Activated CD4-positive, CD25-positive, alpha-beta regulatory T cell treated with anti-CD3 and anti-CD28 coated beads, Interleukin-2, amount 50 U/mL, for 24 hours (primary cell): ENCODE results near the gene ETV3L.
"Not testable (repeated sequence)": the region's sequence is repeated elsewhere in the genome, so short reads cannot be mapped to it uniquely, and the experiment has no call there.

Experiments
- ATAC-seq, 2 donors: fragments of 150-1000 bp; cut with Tn5 transposase; one replicate each; pipeline ENCODE4 v1.10.0; 2021; ENCODE audit warnings: mild to moderate bottlenecking in 1 of 2, moderate library complexity in 1 of 2

ETV3L gene

DNA sequence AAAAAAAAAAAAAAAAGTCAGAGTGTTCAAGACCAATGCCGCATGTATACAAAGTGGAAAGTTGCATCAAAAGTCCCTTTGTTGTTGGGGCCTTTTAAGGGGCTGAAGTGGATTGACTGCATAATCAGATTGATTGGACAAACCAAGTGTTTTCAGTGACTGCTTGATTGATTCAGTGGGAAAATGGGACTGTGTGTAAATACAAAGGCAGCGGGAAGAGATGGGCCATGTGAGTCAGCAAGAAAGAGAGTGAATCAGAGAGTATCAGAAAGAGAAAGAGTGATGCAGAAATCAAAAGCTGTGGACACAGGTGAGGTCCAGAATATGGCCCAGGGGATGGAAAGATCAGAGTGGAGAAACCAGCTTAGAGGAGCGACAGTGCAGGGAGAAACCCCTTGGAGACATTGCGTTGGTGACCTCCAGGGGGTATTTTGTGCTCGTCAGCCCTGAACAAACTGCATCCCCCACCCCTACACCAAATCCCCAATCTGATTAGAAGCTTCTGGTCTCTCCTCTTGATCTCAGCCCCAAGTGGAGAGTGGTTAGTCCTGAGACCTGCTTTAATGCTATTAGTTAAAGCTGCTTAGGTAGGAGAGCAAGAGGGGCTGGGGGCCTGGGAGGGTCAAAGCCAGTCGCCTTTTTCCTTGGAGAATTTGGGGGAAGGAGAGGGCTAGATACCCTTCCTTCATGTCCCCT is 5.1 kb upstream of the ETV3L start:
- ATAC-seq: no peak

DNA sequence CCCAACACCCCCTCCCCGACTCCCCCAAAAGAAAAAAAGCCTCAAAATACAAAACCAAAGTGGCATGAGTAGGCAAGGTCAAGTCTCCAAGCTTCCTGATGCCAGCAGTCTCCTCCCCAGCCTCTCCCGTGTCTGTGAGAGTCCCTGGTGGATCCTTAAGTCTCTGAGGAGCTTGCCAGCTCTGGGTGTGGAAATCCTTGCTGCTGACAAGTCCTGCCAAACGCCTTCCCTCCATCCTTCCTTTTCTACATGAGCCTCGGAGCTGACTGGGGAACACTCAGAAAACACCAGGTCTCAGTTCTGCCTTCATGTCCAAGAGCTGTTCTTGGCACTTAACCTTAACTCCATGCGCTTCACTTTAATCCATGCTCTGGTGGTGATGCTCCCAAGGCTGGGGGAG is 3.7 kb upstream of the ETV3L start:
- no peak for ATAC-seq

DNA sequence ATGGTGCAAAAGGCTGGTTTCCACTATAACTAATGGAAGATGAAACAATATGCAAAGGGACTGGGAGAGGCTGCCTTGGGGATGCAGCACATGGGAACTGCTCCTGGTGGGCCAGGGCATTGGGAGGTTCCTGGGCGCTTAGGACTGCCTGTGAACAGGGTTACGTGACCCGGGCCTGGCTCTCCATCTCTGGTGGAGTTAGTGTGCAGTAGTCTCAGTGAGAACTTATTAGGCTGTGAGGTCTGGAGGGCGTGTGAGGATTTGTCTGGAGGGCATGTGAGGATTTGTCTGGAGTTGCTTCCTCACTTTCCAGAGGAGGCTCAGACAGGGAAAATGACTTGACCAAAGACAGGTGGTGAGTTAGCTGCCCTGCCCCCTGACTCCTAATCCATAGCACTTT is 1.5 kb upstream of the ETV3L start:
- ATAC-seq: no peak

DNA sequence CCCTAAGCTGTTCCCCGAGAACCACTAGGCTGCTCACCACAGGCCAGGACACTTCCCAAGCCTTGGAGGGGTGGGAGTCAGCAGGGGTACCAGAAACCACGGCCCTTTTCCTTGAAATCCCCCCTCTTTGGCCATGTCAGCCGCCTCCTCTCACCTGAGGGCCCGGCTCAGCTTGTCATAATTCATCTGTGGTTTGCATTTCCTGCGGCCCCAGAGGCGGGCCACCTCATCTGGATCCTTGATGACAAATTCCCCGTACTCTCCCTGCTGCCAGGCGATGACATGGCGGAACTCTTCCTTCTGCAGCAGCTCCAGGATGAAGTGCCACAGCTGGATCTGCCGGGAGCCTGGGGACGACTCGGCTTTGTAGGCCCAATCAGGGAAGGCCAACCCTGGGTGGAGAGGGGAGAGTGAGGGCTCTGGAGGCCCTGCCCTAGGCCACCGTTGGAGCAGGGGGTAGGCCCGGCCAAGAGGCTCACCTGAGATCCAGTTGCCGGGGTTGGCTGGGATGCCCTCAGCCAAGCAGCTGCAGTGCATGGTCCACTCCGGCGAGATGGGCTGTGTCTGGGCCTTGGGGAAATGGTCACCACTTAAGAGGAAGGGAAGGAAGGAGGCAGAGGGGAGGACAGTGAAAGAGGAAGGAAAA is 498 bp downstream of the ETV3L start:
- ATAC-seq: not testable (repeated sequence)

DNA sequence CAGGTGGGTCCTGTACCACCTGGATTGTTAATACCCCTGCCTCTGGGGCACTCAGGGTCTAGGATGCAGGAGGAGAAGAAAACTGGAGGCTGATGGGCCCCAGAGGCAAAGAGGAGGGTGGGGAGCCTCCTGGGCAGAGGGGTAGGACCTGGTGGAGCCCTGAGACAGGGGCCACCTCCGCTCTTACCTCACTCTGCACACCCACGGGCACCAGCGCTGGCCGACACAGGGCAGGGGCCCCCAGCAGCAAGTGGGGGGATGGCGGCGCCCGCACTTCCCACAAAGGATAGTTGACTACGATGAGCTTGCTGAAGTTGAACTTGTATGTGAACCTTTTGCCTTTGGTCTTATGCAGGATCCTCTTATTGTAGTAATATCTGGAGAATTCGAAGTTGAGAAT is 1.1 kb downstream of the ETV3L start:
- ATAC-seq: no peak

DNA sequence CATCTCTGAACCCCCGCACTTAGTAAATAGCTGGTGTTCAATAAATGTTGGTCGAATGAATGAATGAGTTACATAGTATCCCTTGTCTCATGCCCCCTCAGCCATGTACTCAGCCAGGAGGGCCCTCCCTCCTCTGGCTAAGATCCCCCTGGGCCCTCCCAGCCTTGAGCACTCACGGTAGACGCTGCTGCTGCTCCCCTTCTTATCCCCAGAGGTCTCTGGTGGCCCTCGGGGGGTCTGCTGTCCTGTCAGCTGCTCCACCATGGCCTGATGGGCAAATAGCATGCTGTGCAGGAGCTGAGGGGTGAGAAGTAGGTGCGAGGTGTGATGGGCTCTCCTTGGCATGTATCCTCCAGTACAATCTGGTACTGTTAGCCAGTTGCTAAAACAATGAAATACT is 1.9 kb downstream of the ETV3L start:
- ATAC-seq: no peak

DNA sequence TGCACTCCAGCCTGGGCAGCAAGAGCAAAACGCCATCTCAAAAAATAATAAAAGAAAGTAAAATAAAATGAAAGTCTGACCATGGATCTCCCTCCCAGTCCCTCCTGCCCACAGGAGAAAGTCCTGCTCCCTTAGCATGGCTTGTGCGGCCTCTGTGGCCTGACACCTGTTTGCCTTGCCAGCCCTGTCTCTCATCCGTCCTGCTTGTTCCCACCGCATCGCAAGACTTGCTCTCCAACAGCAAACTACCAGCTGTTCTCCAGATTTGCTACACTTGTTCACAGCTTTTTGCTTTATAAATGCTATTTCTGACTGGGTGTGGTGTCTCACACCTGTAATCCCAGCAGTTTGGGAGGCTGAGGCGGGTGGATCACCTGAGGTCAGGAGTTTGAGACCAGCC is 2.7 kb downstream of the ETV3L start:
- no peak for ATAC-seq

DNA sequence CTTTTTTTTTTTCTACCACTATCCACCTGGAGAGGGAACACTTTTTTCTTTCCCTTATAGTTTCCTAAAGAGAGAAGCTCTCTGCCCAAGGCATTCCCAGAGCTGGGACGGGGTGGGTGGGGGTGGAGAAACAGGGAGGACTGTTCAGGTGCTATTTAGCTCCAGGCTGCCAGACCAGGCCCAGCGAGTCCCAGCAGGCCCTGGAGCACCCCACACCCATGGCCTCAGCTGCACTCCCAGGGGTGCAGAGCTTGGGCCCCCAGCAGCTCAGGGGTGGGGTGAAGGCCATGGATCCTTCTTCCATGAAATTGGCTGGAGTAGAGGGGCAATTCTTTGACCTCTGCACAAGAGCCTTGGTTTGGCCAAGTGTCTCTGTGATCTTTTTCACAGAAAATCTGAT is 4.1 kb downstream of the ETV3L start:
- no peak for ATAC-seq

DNA sequence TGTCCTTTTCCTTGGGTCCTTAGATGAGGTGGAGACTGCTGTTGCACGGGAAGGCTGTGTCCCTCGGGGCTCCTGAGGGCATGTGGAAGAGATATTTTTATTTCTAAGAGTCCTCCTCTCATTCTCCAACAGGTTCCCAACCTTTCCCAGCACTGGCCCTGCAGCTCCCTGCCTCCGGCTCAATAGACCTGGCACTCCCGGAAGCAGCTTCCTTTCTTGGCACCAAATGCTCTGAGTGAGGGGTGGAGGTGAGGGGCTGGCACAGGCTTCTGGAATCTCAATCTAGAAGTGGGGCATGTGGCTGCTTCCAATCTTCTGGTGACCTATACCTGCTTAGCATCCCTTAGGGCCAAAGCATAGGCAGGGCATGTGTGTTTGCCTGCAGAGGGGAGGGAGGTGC is 4.5 kb downstream of the ETV3L start:
- ATAC-seq: no peak

DNA sequence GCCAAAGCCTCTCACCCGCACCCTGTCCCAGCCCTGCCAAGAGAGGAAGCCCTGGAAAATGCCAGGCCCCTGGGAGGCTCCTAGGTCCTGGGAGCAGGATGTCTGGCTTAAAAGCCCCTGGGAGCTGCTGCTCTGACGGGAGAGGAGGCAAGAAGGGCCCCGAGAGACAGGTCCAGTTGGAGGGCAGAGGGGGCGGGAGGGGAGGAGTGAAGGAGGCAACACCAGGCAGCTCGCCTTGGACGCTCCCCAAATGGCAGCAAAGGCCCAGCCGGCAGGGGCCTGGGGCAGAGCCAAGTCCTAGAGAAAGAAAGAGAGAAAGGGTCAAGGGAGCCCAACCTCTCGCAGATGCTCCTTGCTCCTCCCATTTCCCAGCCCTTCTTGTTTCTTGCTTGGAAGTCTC is 6.8 kb downstream of the ETV3L start:
- no peak for ATAC-seq

DNA sequence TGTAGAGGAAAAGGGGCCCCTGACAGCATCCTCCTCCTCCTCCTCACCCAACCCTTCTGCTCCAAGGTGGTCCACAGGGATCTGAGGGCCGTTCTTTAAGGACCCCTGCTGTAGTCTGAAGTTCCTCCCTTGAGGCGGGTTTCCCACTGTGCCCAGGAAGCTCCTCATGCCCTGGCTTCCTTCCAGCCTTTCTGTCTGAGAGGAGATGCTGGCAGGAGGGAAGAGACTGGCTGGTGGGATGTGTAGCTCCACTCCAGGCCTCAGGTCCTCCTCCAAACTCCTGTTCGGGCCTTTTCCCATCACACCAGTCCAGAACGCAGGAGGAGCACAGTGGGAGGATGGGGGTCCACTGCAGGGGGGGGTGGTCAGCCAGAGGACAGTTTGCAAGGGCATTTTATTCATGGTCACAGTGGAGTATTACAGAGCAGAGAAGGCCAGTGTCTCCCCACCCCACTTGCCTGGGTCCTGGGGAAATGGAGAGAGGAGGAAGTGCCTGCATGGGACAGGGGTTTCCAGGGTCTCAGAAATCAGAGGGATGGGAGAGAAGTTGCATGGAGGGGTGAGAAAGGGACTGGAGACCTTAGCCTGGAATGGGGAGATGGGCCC is 7.8 kb downstream of the ETV3L start:
- ATAC-seq: no peak

DNA sequence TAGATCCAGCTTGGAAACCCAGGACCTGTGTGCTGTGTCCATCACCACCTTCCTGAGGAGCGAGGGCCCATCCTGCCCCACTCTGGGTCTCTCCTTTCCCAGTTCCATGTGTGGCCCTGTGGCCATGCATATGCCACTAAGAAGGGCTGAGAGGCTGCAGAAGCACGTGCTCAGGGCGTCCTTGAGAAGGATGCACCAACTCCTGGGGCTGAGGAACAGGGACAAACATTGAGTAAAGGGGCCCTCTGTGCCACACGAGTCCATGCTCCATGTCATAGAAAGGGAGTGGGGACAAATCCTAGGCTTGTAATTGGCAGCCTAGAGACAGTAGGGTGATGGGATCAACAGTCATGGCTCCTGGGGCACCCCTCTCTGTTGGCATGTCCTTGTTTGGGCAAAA is 8.4 kb downstream of the ETV3L start:
- ATAC-seq: no peak

DNA sequence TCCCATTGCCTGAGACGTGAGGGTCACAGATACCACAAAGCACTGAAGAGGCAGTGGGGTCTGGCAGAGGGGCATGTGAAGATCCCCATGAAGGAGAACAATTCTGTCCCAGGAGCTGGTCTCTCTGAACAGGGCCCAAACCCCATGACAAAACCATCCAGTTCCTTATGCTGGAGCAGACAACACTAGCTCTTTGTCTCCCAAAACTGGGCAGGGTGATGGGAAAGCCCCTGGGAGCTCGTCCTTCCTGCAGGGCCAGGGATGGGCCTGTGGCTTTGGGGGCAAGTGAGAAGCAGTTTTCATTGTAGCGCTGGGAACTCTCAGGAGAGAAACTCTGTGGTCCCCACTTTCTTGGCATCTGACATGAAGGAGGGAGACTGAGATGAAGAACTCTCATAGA is 8.8 kb downstream of the ETV3L start:
- ATAC-seq: no peak

DNA sequence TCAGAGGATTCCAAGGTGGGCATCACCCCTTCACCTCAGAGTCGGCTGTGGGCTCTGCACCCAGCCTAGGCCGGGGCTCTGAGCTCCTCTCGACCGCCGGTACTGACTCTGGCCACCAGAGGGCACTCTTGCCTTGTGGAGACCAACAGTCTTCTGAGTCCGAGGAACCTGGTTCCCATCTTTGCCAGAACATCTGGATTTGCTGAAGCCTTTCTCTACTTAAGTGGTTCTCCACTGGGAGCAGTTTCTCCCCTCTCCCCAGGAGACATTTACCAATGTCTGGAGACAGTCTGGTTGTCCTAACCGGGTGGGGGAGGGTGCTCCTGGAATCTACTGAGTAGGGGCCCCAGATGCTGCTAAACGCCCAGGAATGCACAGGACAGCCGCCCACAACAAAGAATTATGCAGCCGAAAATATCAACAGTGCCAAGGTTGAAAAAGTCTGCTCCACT is 9.4 kb downstream of the ETV3L start:
- peak; percentile 70 to 73 for ATAC-seq

DNA sequence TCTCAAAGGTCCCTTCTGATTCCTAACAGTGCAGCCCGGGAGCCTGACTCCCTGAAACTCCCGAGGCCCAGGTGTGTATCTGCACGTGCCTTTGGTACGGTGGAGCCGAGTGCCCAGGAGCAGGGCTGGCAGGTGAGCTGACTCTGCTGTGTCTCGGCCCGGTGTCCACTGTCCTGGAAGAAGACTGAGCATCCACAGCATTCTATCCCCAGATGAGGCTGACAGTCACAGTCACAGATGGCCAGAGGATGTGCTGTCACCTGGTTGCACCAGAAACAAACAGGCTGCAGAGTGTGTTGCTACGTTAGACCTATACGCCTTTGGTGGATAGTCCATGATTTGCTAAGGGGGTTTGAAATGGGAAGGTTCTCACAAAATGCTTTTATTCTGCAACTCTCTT is 9.8 kb downstream of the ETV3L start:
- ATAC-seq: no peak

DNA sequence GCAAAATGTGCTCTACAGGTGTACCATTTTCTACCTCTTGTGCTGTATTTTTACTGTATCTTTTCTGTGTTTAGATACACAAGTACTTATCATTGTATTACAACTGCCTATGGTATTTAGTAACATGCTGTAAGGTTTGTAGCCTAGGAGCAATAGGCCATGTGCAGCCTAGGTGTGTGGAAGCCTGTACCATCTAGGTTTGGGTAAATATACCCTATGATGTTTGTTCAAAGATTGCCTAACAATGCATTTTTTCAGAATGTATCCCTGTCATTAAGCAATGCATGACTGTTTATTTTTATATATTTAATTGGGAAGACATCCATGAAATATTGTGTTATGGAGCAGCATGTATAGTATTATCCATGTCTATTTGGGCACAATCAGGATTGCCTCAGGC is 11.0 kb downstream of the ETV3L start:
- ATAC-seq: no peak

DNA sequence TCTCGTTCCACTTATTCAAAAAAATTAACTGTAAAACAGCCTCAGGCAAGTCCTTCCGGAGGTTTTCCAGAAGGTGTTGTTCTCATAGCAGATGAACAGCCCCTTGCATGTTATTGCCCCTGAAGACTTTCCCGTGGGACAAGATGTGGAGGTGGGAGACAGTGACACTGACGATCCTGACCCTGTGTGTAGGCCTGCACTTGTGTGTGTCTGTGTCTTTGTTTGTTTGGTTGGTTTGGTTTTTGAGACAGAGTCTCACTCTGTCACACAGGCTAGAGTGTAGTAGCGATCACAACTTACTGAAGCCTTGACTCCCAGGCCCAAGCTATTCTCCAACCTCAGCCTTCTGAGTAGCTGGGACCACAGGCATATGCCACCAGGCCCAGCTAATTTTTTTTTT is 12.6 kb downstream of the ETV3L start:
- ATAC-seq: no peak

DNA sequence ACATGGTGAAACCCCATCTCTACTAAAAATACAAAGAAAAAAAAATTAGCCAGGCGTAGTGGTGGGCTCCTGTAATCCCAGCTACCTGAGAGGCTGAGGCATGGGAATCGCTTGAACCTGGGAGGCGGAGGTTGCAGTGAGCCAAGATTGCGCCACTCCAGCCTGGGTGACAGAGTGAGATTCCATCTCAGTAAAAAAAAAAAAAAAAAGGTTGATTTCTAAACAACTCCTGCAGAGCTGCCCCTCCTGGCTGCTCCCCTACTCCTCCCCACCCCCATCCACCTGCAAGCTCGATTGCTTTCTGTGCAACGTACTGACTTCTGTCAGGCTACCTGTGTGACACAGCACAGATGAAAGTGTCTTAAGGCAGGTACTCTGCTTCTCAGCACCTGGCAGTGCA is 13.3 kb downstream of the ETV3L start:
- ATAC-seq: no peak

DNA sequence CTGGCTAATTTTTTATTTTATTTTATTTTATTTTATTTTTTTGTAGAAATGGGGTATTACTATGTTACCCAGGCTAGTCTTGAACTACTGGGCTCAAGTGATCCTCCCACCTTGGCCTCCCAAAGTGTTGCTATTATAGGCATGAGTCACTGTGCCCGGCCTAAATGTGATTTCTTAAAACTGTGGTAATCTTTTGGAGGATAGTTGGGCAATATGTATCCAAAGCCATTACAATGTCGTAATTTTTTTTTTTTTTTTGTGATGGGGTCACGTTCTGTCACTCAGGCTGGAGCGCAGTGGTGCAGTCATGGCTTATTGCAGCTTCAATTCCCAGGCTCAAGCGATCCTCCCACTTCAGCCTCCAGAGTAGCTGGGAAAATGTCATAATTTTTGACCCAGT is 14.2 kb downstream of the ETV3L start:
- ATAC-seq: no peak

DNA sequence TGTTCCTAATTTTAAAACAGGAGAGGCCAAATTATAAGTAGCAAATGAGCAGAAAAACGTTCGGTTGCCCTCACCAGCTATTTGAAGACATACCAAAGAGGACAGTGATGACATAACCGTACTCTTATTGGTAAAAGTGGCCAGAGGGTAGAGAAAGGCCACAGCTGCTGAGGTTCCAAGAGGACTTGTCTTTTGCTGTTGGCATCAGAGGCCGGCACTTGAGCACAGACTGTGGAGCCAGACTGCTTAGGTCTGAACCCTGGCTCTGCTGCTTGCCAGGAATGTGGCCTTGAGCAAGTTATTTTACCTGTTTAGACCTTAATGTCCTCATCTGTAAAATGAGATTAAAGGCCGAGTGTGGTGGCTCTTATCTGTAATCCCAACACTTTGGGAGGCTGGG is 14.9 kb downstream of the ETV3L start:
- ATAC-seq: no peak

DNA sequence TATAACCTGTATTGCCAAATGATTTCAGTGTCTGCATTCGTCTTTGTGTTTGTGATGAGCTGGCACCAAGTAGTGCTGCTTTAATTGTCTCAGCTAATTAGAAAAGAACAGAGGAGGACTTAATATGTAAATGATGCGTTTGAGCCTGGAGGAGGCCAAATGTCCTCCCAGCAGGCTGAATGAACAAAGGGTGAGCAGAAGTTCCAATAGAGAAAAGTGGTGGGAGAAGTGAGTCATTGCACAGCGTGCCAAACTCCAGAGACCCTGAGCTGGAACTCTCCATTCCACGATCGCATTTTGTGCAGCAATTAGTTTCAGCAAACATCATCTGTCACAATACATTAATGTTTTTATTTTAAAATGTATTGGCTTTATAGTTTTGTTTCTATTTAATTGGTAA is 17.9 kb downstream of the ETV3L start:
- ATAC-seq: no peak

DNA sequence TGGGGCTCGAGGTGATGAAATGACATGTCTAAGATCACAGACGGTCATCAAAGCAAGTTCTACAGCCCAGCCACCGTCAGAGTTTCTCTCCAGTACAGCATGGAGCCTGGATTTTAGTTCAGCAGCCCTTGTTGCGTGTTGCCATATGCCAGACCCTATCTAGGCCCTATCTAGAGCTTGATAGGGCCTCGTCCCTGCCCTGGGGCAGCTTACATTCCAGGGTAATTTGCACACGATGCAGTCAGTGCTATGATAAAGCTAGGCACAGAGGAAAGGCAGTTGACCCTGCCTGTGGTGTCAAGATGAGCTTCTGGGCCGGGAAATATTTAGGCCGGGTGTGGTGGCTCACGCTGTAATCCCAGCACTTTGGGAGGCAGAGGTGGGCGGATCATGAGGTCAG is 18.9 kb downstream of the ETV3L start:
- no peak for ATAC-seq

DNA sequence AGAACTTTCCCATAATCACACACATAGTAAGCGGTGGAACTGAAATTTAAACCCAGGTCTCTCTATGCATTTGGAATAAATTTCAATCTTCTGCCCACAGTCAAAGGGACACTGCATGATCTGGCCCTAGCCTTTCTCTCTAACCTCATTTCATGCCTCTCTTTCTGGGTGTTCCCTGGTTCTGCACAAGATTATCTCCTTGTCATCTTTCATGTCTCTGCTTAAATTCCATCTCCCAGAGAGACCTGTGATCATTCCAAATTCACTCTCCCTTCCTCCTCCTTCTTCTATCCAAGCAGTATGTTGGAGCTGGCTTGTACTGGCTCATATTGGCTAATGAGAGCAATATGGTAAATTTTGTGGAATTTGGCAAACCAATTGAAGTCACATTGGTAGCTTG is 22.2 kb downstream of the ETV3L start:
- ATAC-seq: no peak

DNA sequence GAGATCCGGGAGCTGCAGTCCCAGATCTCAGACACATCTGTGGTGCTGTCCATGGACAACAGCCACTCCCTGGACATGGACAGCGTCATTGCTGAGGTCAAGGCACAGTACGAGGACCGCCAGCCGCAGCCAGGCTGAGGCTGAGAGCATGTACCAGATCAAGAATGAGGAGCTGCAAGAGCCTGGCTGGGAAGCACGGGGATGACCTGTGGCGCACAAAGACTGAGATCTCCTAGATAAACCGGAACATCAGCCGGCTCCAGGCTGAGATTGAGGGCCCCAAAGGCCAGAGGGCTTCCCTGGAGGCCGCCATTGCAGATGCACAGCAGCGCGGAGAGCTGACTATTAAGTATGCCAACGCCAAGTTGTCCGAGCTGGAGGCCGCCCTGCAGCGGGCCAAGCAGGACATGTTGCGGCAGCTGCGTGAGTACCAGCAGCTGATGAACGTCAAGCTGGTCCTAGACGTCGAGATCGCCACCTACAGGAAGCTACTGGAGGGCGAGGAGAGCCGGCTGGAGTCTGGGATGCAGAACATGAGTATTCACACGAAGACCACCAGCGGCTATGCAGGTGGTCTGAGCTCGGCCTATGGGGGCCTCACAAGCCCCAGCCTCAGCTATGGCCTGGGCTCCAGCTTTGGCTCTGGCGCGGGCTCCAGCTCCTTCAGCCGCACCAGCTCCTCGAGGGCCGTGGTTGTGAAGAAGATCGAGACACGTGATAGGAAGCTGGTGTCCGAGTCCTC is 25.5 kb downstream of the ETV3L start:
- no peak for ATAC-seq
